Posterior cingulate gyrus (tissue), 11 donors: Measurements from ENCODE around the gene TMEM51.
"Not testable (repeated sequence)": the region's sequence is repeated elsewhere in the genome, so short reads cannot be mapped to it uniquely, and the experiment has no call there.

Source experiments
- DNase-seq, 10 donors: peaks; one replicate each; pipeline versions ENCODE4 v3.0.0 to v3.0.0-alpha.2; 2020 to 2021; ENCODE audit warnings: mixed read lengths in 3 of 10
- intact Hi-C: fragments of 100-400 bp; cut with DNase I; formaldehyde crosslinking; loops from one replicate; pipeline ENCODE4 v1.15.1; 2023

TMEM51 gene

GRCh38 chr1:15172405-15173259 lies 19.1 kb downstream of the TMEM51 start:
- peak in 1 of 10 donors; percentile 25 for DNase-seq
- intact Hi-C loops, result no loop called here

GRCh38 chr1:15173863-15174614 lies 20.5 kb downstream of the TMEM51 start:
- DNase-seq, result peak in 1 of 10 donors; percentile 8
- intact Hi-C loops, result no loop called here

DNA sequence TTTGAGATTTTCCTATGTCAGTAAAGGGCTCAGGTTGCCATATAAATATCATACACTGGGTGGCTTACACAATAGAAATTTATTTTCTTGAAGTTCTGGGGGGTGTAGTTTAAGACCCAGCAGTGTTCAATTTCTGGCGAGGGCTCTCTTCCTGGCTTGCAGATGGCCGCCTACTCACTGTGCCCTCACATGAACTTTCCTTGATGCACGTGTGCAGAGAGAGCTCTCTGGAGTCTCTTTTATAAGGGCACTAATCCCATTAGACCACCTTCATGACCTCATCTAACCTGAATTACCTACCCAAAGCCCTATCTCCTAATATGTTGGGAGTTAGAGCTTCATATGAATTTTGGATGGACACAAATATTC lies 21.1 kb downstream of the TMEM51 start:
- DNase-seq, result peak in 1 of 10 donors; percentile 5
- intact Hi-C loops, result no loop called here

DNA sequence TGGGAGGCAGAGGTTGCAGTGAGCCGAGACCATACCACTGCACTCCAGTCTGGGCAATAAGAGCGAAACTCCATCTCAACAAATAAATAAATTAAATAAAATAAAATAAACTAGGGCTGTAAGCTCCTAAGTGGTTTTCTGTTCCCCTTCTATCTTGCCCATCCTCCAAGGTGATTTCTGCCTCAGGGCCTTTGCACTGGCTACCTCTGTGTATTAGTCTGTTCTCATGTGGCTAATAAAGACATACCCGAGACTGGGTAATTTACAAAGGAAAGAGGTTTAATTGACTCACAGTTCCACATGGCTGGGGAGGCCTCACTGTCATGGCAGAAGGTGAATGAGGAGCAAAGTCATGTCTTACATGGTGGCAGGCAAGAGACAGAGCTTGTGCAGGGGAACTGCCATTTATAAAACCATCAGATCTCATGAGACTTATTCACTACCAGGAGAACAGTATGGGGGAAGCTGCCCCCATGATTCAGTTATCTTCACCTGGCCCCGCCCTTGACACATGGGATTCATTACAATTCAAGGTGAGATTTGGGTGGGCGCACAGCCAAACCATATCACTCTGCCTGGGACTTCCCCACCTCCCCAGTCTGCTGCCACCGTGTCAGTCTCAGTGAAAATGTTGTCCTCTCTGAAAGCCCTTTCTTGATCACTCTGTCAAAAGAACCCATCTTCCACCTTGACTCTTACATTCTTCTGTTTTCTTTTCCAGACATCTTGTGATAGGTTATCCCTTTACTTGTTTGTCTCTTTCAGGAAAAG lies 22.0 kb downstream of the TMEM51 start:
- intact Hi-C loops, result not testable (repeated sequence)

DNA sequence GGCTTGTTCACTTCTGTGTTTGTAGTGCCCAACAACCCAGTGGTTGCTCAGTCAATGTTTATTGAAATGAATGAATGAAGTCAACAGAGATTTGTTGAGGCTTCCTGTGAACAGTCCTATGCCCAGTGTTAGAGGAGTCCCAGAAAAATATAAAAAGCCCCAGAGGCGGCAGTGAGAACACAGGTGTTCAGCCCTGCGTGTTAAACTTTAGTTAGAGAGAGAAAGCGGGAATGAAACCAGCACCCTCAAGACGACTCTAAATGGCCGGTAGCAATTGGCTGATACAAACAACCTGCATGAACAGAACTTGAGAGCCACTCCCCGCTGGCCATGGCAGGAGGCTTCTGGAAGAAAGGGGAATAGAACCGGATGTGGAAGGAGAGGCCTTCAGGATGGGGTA lies 22.6 kb downstream of the TMEM51 start:
- intact Hi-C loops, result no loop called here
- no peak for DNase-seq

More for the DNA sequence above, 22.0 kb downstream of the TMEM51 start:
- DNase-seq, result peak in 1 of 10 donors; percentile 3

DNA sequence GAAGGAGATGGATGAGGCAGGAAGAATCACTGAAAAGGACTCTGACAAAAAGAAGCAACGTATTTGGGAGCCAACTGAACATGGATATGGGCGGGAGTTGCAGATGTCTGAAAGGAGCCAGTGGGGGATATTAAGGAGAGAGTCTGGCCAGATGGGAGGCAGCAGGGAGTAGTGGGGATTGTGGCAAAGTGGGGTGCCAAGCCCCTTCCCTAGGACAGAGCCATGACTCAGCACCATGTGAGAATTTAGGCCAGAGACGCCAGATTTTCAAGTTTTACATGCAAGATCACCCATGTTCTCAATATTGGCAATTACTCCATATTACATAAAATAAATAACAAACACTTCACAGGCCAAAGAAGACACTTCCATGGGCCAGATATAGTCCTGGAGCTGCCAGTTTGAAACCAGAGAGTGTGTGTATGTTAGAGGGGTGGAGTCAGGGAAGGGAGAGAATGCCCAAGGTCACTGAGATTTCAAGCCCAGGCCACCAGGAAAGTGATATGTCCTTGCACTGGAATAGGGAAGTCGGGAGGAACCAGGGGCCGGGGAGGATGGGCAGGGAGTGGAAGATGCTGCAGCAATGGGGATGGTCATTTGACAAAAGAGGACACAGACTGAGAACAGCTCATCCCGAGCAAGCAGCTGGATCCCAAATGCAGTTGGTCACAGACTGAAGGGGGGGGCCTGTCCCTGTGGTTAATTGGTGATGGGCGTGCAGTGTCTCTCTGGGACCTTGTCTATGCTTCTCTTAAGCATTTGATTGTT lies 23.5 kb downstream of the TMEM51 start:
- intact Hi-C loops, result no loop called here
- peak in 1 of 10 donors; percentile 57 for DNase-seq

DNA sequence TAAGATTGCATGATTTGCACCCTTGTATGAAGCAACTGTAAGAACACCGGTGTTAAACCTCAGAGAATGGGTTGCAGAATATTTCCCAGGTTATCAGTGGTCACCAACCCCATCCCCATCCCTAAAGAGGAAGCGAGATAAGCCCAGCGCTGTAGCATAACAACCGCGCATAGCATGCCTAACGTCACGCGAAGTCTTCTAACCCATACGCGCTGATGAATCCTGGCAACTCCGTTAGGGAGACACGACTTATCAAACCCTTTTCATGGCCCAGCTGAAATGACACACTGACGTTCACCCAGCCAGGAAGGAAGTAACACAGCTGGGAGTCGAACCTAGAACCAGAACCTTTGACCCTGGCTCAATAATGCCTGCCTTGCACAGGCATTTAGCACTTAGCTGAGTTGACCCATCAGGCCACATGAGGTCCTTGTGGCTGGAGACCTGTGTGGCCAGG lies 24.2 kb downstream of the TMEM51 start:
- intact Hi-C loops, result no loop called here
- DNase-seq, result peak in 2 of 10 donors; percentile 17 to 49

DNA sequence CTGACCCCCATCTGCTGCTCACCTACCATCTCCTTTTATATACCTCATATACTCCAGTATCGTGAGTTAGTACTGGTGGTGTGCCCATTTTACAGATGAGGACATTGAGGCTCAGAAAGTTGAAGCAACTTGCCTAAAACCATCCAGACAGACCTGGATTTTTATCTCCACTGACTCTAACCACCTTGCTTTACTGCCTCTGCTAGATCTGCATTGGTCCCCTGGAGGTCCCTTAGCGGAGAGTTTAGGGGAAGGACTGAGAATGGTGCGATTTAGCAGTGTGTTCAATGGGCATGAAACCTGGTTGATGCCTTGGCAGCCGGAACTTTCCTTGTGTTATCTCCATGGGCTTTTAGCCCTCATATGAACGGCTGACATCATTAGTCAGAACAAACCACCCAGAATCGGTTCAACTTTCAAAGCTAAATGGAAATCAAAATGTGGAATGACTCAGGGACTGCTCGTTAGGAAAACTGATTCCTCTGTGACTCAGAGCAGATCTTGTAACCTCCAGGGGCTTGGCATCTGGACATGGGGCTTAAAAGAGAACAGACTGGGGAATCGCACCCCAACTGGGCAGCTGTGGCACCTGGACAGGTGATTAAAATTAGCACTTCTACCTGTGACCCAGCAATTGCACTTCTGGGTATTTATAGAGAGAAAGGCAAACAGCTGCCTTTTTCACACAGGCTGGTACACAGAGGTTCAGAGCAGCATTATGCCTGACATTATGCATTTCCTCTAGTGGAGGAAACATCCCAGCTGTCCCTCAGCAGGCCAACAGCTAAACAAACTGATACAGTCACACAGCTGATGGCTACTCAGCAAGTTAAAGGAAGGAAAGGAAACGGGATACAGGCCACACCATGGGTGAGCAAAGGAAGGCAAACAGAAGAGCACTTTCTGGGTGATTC lies 25.3 kb downstream of the TMEM51 start:
- peak in 1 of 10 donors; percentile 41 for DNase-seq
- intact Hi-C loops, result no loop called here

DNA sequence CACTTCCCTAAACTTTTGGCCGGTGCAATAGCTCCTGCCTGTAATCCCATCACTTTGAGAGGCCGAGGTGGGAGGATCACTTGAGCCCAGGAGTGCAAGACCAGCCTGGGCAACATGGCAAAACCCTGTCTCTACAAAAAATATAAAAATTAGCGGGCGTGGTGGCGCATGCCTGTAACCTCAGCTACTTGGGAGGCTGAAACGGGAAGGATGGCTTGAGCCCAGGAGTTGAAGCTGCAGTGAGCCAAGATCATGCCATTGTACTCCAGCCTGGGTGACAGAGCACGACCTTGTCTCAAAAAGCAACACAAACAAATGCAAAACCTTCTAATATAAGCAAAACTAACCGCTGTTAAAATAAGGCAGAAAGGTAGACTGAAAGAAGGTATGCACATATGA lies 25.9 kb downstream of the TMEM51 start:
- intact Hi-C loops, result no loop called here

DNA sequence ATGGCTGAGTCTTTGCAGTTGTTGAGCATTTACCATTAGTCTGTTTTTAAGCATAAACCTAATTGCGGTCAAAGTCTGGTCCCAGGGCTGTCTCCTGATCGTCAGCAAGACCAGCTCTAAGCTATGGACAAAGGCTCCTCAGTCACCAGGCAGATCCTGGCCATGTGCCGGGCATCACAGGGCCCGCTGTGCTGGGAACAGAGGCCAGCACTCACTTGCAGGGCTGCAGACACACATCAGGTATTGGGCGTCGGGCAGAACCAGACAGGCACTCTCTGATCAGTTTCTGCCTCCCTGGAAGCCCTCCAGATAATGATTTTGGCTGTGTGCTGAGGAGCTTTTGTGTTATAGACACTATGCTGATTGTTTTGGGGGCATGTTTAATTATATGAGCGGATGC lies 26.6 kb downstream of the TMEM51 start:
- intact Hi-C loops, result no loop called here
- peak; percentile 65 to 97 (median 80) for DNase-seq

More for the DNA sequence above, 25.9 kb downstream of the TMEM51 start:
- DNase-seq, result peak in 1 of 10 donors; percentile 52

GRCh38 chr1:15180945-15181523 lies 27.5 kb downstream of the TMEM51 start:
- intact Hi-C loops, result no loop called here
- peak in 1 of 10 donors; percentile 41 for DNase-seq

GRCh38 chr1:15181564-15181963 lies 28.0 kb downstream of the TMEM51 start:
- intact Hi-C loops, result no loop called here
- DNase-seq, result peak in 1 of 10 donors; percentile 27

DNA sequence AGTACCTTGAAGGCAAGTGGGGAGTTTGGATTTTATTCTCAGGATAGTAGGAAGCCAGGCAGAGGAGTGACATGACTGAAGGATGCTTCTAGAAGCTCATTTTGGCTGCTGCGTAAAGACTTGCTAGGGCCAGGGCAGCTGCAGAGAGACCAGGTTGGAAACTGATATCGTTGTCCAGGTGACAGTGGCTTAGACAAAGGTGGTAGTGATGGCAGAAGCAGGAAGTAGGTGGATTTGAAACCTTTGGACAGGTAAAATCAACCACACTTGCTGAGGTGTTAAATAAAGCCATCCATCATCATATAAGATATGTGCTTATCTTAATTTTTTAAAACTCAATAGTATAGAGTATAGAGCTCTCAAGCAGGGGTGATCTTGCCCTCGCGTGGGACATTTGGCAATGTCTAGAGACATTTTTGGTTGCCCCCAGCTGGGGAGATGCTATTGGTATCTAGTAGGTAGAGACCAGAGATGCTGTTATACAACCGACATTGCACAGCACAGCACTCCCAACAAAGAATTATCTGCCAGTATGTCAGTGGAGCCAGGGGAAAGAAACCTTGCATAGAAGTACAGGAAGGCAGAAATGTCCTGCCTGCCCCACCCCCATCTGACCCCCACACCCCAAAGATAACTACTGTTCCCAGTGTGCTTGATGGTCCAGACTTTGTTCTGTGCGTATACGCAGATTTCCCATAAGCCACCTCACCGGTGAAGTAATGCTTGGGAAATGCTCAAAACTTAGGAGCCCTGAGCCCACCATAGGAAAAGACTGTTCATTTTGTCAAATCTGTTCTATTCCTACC lies 31.1 kb downstream of the TMEM51 start:
- peak in 1 of 10 donors; percentile 14 for DNase-seq
- intact Hi-C loops, result no loop called here

DNA sequence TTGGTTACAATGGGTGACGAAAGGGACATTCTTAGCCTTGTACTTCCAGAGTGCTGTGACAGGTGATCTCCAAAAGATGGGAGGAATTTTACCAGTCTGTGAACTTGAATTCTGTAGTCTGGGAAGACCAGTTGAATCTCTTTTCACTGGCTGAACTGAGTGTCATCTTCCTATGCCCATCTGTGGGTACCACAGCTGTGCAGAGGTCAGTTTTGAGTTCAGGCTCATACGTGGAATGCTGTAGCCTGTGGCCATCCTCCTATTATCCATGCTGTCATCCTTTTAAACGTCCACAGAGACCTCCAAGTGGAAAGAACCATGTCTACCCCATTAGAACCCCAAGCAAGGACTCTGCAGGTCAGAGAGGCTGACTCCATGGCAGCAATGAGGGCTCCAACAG lies 32.1 kb downstream of the TMEM51 start:
- DNase-seq, result no peak
- intact Hi-C loops, result no loop called here

GRCh38 chr1:15186073-15186845 lies 32.7 kb downstream of the TMEM51 start:
- DNase-seq, result peak in 1 of 10 donors; percentile 43
- intact Hi-C loops, result no loop called here

- DNase-seq, result peak in 1 of 10 donors; percentile 70
- intact Hi-C loops, result no loop called here
Observed at GRCh38 chr1:15186846-15187151, 33.3 kb downstream of the TMEM51 start.
